Omental fat pad (tissue), 4 donors: ENCODE data around the gene PROK1. TPM values are rescaled to one million over a fixed set of nuclear protein-coding genes. Genes with fewer than 3 reads are reported as not detected.

Experiments used
- ATAC-seq: fragments of 150-250 bp; one replicate; pipeline ENCODE4 v1.9.1; 2016; ENCODE audit warnings: mild to moderate bottlenecking, moderate library complexity; ENCODE audit not compliant: low FRiP score
- DNase-seq: peaks from one replicate; pipeline ENCODE4 v3.0.0-alpha.2; 2019; ENCODE audit warnings: low spot score
- CTCF ChIP-seq, 3 donors: fragments of 450-650 bp; IDR thresholded peaks; one replicate each; pipeline ENCODE4 v1.5.1; 2016 to 2017; ENCODE audit warnings: antibody characterized with exemption in 3 of 3, mild to moderate bottlenecking in 3 of 3, moderate library complexity in 2 of 3
- total RNA-seq, 4 donors: library from RNA; depleted of rRNA; stranded (reverse); fragments of >200 nt; gene quantifications; one replicate each; pipeline ENCODE4 v1.1.0, GENCODE V29; 2016

PROK1 gene
- total RNA-seq, 4 donors from 2014 or later: 0.50 to 74.1 (median 2.6) TPM

GRCh38 chr1:110465038-110465813 is 14.3 kb downstream of the PROK1 start:
- no peak for ATAC-seq

GRCh38 chr1:110465814-110466380 is 14.9 kb downstream of the PROK1 start:
- TF ChIP-seq CTCF (IDR thresholded peaks at IDR 0.05): no peak
- no peak for ATAC-seq
- no peak for DNase-seq

More at GRCh38 chr1:110465038-110465813, 14.3 kb downstream of the PROK1 start:
- TF ChIP-seq CTCF (IDR thresholded peaks at IDR 0.05): no peak
- no peak for DNase-seq

DNA sequence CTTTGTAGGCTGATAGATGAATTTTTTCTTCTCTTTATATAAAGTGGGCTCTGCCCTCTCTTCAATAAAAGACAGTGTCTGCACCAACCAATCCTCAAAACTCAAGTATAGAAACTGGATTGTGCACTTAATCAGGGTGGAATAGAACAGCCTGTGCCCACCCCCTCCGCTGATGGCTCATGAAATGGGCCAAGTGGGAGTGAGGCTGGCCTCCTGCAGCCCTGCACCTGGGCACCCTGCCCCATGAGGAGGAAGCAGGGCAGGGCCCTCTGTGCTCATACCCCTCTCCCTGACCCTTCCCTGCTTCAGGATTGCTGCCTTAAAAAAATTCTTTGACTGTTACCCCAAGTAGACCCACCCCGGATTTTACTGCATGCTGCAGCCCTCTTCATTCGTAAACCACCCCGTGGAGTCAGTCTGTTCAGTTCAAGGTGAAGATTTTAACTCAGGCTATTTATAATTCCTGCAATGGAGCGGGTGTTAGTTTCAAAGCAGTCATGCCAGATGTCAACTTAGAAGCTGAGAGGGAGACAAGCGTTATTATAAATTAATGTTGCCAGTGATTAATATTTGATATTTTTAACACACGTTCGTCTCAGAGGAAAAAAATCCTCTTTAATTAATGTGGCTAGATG is 15.8 kb downstream of the PROK1 start:
- ATAC-seq (no peak), DNase-seq (no peak)
- no peak for TF ChIP-seq CTCF (IDR thresholded peaks at IDR 0.05)

DNA sequence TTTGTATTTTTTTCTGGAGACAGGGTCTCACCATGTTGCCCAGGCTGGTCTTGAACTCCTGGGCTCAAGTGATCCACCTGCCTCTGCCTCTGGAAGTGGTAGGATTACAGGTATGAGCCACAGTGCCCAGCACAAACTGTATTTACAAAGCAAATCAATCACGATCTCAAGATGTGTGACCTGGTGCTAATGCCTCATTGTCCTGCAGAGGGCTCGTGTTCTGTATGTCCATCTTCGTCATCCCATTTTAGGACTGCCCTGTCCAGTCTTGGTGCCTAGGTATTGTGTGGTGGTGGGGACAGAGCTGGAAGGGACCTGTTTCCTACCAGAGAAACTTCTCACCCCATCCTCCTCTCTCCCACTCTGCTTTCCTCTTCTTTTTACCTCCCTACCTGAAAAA is 20.2 kb downstream of the PROK1 start:
- ATAC-seq (no peak), DNase-seq (no peak)
- TF ChIP-seq CTCF (IDR thresholded peaks at IDR 0.05): no peak

GRCh38 chr1:110472546-110472945 is 21.6 kb downstream of the PROK1 start:
- ATAC-seq: no peak
- no peak for DNase-seq
- no peak for TF ChIP-seq CTCF (IDR thresholded peaks at IDR 0.05)

GRCh38 chr1:110474444-110474843 is 23.5 kb downstream of the PROK1 start:
- no peak for TF ChIP-seq CTCF (IDR thresholded peaks at IDR 0.05)
- DNase-seq: no peak
- ATAC-seq: no peak
